Neural cell (in vitro differentiated cells): ENCODE results near the gene PLCB1.

Experiments
- EP300 ChIP-seq: fragments of 450-650 bp; conservative IDR thresholded peaks from 2 replicates; pipeline ENCODE4 v1.6.1; 2014; ENCODE audit warnings: antibody characterized with exemption, mild to moderate bottlenecking, moderate library complexity; ENCODE audit not compliant: poor library complexity, severe bottlenecking
- POLR2AphosphoS5 ChIP-seq: IDR thresholded peaks from 2 replicates; pipeline ENCODE4 v1.6.1; 2012
- SMC3 ChIP-seq: fragments of 450-650 bp; conservative IDR thresholded peaks from 2 replicates; pipeline ENCODE4 v1.6.1; 2014; ENCODE audit warnings: antibody characterized with exemption, mild to moderate bottlenecking, moderate library complexity; ENCODE audit not compliant: poor library complexity
- TAF1 ChIP-seq: IDR thresholded peaks from 2 replicates; pipeline ENCODE4 v1.6.1; 2012; ENCODE audit warnings: low read depth

DNA sequence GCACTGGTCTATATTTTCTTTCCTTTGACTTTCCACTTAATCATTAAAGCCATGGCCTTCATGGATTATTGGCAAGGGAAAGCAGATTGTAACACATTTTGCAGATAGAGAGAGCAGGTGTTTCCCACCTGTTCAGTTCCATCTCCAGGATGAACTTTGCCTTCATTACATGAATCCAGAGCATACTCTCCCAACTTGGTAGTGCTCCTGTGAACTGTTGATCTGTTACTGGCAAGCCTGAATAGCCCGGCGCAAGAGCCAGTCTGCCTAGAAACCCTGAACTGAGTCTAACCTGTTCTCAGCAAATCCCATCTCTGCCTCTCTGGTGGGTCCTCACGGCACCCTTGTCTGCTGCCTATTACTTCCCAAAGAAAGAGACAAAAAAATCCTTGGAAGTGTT, 210.3 kb downstream of the PLCB1 start:
- TF ChIP-seq POLR2AphosphoS5 (no peak), SMC3 (no peak), EP300 (no peak), TAF1 (no peak)
